H1 (cell line): ENCODE data around the gene SLC6A12. TPM values are rescaled to one million over a fixed set of nuclear protein-coding genes. Genes with fewer than 3 reads are reported as not detected.

Experiments
- CTCF ChIA-PET: fragments of 300-600 bp; sonication (Branson Sonifier 250); formaldehyde crosslinking; loops from one replicate; lab custom pipeline; 2021; ENCODE audit not compliant: partially characterized antibody; lab: Charles Lee
- POLR2A ChIA-PET: fragments of 300-600 bp; sonication (Branson Sonifier 250); formaldehyde crosslinking; loops from one replicate; lab custom pipeline; 2021; ENCODE audit warnings: inconsistent platforms; ENCODE audit not compliant: partially characterized antibody; lab: Charles Lee
- DNase-seq, 2 experiments: peaks; one replicate each; pipeline versions ENCODE4 v3.0.0 to v3.0.0-alpha.2; 2010 to 2022; ENCODE audit warnings: low spot score in 2 of 2, low read depth in 1 of 2, mixed read lengths in 1 of 2
- FAIRE-seq: peaks from 2 replicates; lab custom pipeline; 2011; peaks lifted over from hg19 to GRCh38; lab: Jason Lieb, UNC
- H2AFZ ChIP-seq: 2 replicates; pipeline ENCODE4 v1.8.1; 2012; ENCODE audit warnings: low read length, inconsistent platforms
- H2AK5ac ChIP-seq: 2 replicates; pipeline ENCODE4 v1.6.1; 2013; ENCODE audit warnings: low read depth, low read length
- H2BK120ac ChIP-seq: replicated peaks from 2 replicates; pipeline ENCODE3; 2013; ENCODE audit warnings: low read depth, low read length, inconsistent platforms
- H2BK12ac ChIP-seq: 2 replicates; pipeline ENCODE4 v1.6.1; 2013; ENCODE audit warnings: low read depth, low read length
- H2BK15ac ChIP-seq: 2 replicates; pipeline ENCODE4 v1.6.1; 2013; ENCODE audit warnings: low read length
- H2BK20ac ChIP-seq: 2 replicates; pipeline ENCODE4 v1.6.1; 2013; ENCODE audit warnings: low read length
- H2BK5ac ChIP-seq: 2 replicates; pipeline ENCODE4 v1.6.1; 2013; ENCODE audit warnings: low read depth, low read length
- H3K14ac ChIP-seq: 2 replicates; pipeline ENCODE4 v1.6.1; 2013; ENCODE audit warnings: inconsistent platforms; ENCODE audit not compliant: insufficient read length
- H3K18ac ChIP-seq: 2 replicates; pipeline ENCODE4 v1.6.1; 2013; ENCODE audit warnings: low read length; ENCODE audit errors: extremely low read depth
- H3K23ac ChIP-seq: 2 replicates; pipeline ENCODE4 v1.6.1; 2013; ENCODE audit warnings: inconsistent platforms; ENCODE audit not compliant: insufficient read length
- H3K23me2 ChIP-seq: 2 replicates; pipeline ENCODE4 v1.6.1; 2013; ENCODE audit warnings: low read depth, low read length
- H3K27ac ChIP-seq: 2 replicates; pipeline ENCODE4 v1.6.1; 2011; ENCODE audit warnings: low read depth, low read length, inconsistent platforms
- H3K27me3 ChIP-seq, 4 experiments: replicated peaks in 1 of 4; 1 replicate in 1 of 4; 2 replicates in 3 of 4; pipeline versions ENCODE4 v1.6.1 to v1.8.1; 2011 to 2013; ENCODE audit warnings: low read length in 3 of 4, mild to moderate bottlenecking in 3 of 4, inconsistent platforms in 2 of 4, mixed read lengths in 2 of 4, moderate library complexity in 1 of 4; ENCODE audit not compliant: control insufficient read depth in 3 of 4, insufficient read depth in 3 of 4; ENCODE audit errors: extremely low read depth in 1 of 4
- H3K36me3 ChIP-seq, 4 experiments: 2 replicates each; pipeline versions ENCODE4 v1.6.1 to v1.8.1; 2011 to 2013; ENCODE audit warnings: mild to moderate bottlenecking in 4 of 4, low read length in 3 of 4, moderate library complexity in 2 of 4, control low read depth in 1 of 4, inconsistent platforms in 1 of 4; ENCODE audit not compliant: insufficient read depth in 4 of 4, control insufficient read depth in 2 of 4
- H3K4ac ChIP-seq: replicated peaks from 2 replicates; pipeline ENCODE3; 2013; ENCODE audit warnings: low read length, low read depth, mixed read lengths, inconsistent platforms; ENCODE audit not compliant: insufficient read length
- H3K4me1 ChIP-seq, 4 experiments: replicated peaks in 1 of 4; 1 replicate in 1 of 4; 2 replicates in 3 of 4; pipeline versions ENCODE4 v1.6.1 to v1.8.1; 2011 to 2013; ENCODE audit warnings: low read length in 3 of 4, inconsistent platforms in 2 of 4, mixed read lengths in 1 of 4; ENCODE audit not compliant: insufficient read depth in 4 of 4, control insufficient read depth in 3 of 4
- H3K4me2 ChIP-seq, 2 experiments: 2 replicates each; pipeline versions ENCODE4 v1.6.1 to v1.8.1; 2011 to 2013; ENCODE audit warnings: low read depth in 2 of 2, low read length in 2 of 2, control low read depth in 1 of 2, inconsistent platforms in 1 of 2, mild to moderate bottlenecking in 1 of 2; ENCODE audit not compliant: insufficient read depth in 1 of 2
- H3K4me3 ChIP-seq, 4 experiments: fragments of 200-600, 300-600 bp in 1 of 4; sonication (generic), shearing (Covaris generic), sonication (Bioruptor Twin) in 1 of 4; 2 replicates each; pipeline versions ENCODE4 v1.5.1 to v1.8.1; 2011 to 2016; ENCODE audit warnings: low read length in 4 of 4, low read depth in 3 of 4, control low read depth in 2 of 4, inconsistent platforms in 2 of 4, mild to moderate bottlenecking in 2 of 4, mixed read lengths in 1 of 4, moderate library complexity in 1 of 4; ENCODE audit not compliant: insufficient read depth in 2 of 4; ENCODE audit errors: extremely low read depth in 1 of 4
- H3K56ac ChIP-seq: replicated peaks from 2 replicates; pipeline ENCODE3; 2013; ENCODE audit warnings: low read depth, mild to moderate bottlenecking, mixed read lengths, low read length, inconsistent platforms; ENCODE audit not compliant: insufficient read length
- H3K79me1 ChIP-seq: 2 replicates; pipeline ENCODE4 v1.6.1; 2013; ENCODE audit warnings: low read depth, low read length, control low read depth
- H3K79me2 ChIP-seq, 2 experiments: 2 replicates each; pipeline versions ENCODE4 v1.6.1 to v1.8.1; 2012 to 2013; ENCODE audit warnings: low read length in 2 of 2, mild to moderate bottlenecking in 2 of 2, inconsistent platforms in 1 of 2; ENCODE audit not compliant: insufficient read depth in 2 of 2, control insufficient read depth in 1 of 2
- H3K9ac ChIP-seq, 4 experiments: replicated peaks in 1 of 4; 1 replicate in 1 of 4; 2 replicates in 3 of 4; pipeline versions ENCODE4 v1.6.1 to v1.8.1; 2011 to 2013; ENCODE audit warnings: low read depth in 3 of 4, low read length in 3 of 4, control low read depth in 2 of 4, mild to moderate bottlenecking in 2 of 4, moderate library complexity in 2 of 4, inconsistent platforms in 1 of 4; ENCODE audit errors: extremely low read depth in 1 of 4
- H3K9me3 ChIP-seq, 2 experiments: 2 replicates each; pipeline versions ENCODE4 v1.6.1 to v1.8.1; 2012 to 2013; ENCODE audit warnings: mild to moderate bottlenecking in 2 of 2, moderate library complexity in 2 of 2, control low read depth in 1 of 2, inconsistent platforms in 1 of 2, low read depth in 1 of 2, low read length in 1 of 2, mixed read lengths in 1 of 2; ENCODE audit not compliant: insufficient read depth in 2 of 2
- H4K20me1 ChIP-seq, 2 experiments: replicated peaks in 1 of 2; 2 replicates each; pipeline versions ENCODE3 to v1.8.1; 2011 to 2013; ENCODE audit warnings: inconsistent platforms in 2 of 2, low read length in 2 of 2, mild to moderate bottlenecking in 1 of 2; ENCODE audit not compliant: insufficient read depth in 2 of 2, control insufficient read depth in 1 of 2
- H4K5ac ChIP-seq: 2 replicates; pipeline ENCODE4 v1.6.1; 2013; ENCODE audit warnings: low read length, low read depth, mixed read lengths, inconsistent platforms; ENCODE audit not compliant: insufficient read length
- H4K8ac ChIP-seq: 2 replicates; pipeline ENCODE4 v1.8.0; 2013; ENCODE audit warnings: mild to moderate bottlenecking, moderate library complexity, low read length, inconsistent platforms; ENCODE audit not compliant: insufficient read depth; ENCODE audit errors: extremely low read depth
- H4K91ac ChIP-seq: replicated peaks from 2 replicates; pipeline ENCODE3; 2013; ENCODE audit warnings: low read length, mixed read lengths, inconsistent platforms; ENCODE audit not compliant: insufficient read length
- BCL11A ChIP-seq, 2 experiments: IDR thresholded peaks; one replicate each; pipeline ENCODE4 v1.6.1; 2011; ENCODE audit warnings: low read depth in 2 of 2, low read length in 2 of 2, mild to moderate bottlenecking in 2 of 2
- BRCA1 ChIP-seq: IDR thresholded peaks from 2 replicates; pipeline ENCODE4 v1.6.1; 2012; ENCODE audit warnings: low read depth, low read length, improper control_type of control experiment
- CHD1 ChIP-seq: IDR thresholded peaks from 2 replicates; pipeline ENCODE4 v1.6.1; 2012; ENCODE audit warnings: low read depth, low read length, improper control_type of control experiment
- PHF8 ChIP-seq: fragments of 200-600 bp; sonication (generic); conservative IDR thresholded peaks from 2 replicates; pipeline ENCODE4 v1.7.1; 2012; ENCODE audit warnings: low read depth, mild to moderate bottlenecking, inconsistent platforms, low read length, moderate library complexity
- RAD21 ChIP-seq, 2 experiments: IDR thresholded peaks in 1 of 2; conservative IDR thresholded peaks in 1 of 2; 2 replicates each; pipeline ENCODE4 v1.6.1; 2011; ENCODE audit warnings: low read depth in 2 of 2, low read length in 2 of 2, improper control_type of control experiment in 1 of 2, inconsistent platforms in 1 of 2, mild to moderate bottlenecking in 1 of 2, moderate library complexity in 1 of 2
- SAP30 ChIP-seq: fragments of 300-600 bp; sonication (generic); IDR thresholded peaks from 2 replicates; pipeline ENCODE4 v1.7.1; 2012; ENCODE audit warnings: low read length, moderate library complexity, mild to moderate bottlenecking, inconsistent platforms; ENCODE audit not compliant: insufficient read depth, insufficient replicate concordance
- SIRT6 ChIP-seq: IDR thresholded peaks from one replicate; pipeline ENCODE4 v1.7.1; 2012; ENCODE audit warnings: low read length, inconsistent platforms
- SP2 ChIP-seq: IDR thresholded peaks from 2 replicates; pipeline ENCODE4 v1.6.1; 2012; ENCODE audit warnings: mild to moderate bottlenecking, low read length, inconsistent platforms
- SP4 ChIP-seq: IDR thresholded peaks from 2 replicates; pipeline ENCODE4 v1.6.1; 2012; ENCODE audit warnings: low read length, inconsistent platforms
- WGBS, 2 experiments: shearing (Covaris generic) in 1 of 2; methylation state at CpG; one replicate each; pipeline versions ENCODE4 v1.1.6 to v1.1.7; 2013 to 2015; ENCODE audit warnings: low lambda C conversion rate in 2 of 2, mixed read lengths in 2 of 2, inconsistent platforms in 1 of 2, low coverage in 1 of 2, missing lambda C conversion rate in 1 of 2; ENCODE audit not compliant: insufficient replicate concordance in 2 of 2, insufficient coverage in 1 of 2, insufficient read length in 1 of 2; ENCODE audit errors: extremely low coverage in 1 of 2, missing lambda C conversion rate in 1 of 2; 5-methylcytosine and 5-hydroxymethylcytosine counted together
- polyA plus RNA-seq, 7 experiments: library from polyadenylated mRNA; depleted of rRNA in 3 of 7; stranded (reverse) in 5 of 7; unstranded in 2 of 7; fragments of >200 nt in 5 of 7; fragments of 200-250 nt in 2 of 7; gene quantifications; 1 replicate in 5 of 7; 2 replicates in 1 of 7; 4 replicates in 1 of 7; pipeline versions ENCODE4 v1.2.1 to v1.2.3, GENCODE V29; 2011 to 2013; ENCODE audit warnings: missing spikeins in 2 of 7, mixed read lengths in 2 of 7
- total RNA-seq: library from RNA; stranded (reverse); fragmentation: NEBNext Ultra II Directional; extraction: Animal tissue kit (Norgen Biotek cat#: 25700); gene quantifications from 2 replicates; pipeline ENCODE4 v1.2.1, GENCODE V29; 2021

SLC6A12 gene
- total and polyA plus RNA-seq, 2 of the 8 experiments (the other 6 are each of a cell fraction or from before 2014, with no cell fraction given), result 0.70 to 1.1 TPM

DNA sequence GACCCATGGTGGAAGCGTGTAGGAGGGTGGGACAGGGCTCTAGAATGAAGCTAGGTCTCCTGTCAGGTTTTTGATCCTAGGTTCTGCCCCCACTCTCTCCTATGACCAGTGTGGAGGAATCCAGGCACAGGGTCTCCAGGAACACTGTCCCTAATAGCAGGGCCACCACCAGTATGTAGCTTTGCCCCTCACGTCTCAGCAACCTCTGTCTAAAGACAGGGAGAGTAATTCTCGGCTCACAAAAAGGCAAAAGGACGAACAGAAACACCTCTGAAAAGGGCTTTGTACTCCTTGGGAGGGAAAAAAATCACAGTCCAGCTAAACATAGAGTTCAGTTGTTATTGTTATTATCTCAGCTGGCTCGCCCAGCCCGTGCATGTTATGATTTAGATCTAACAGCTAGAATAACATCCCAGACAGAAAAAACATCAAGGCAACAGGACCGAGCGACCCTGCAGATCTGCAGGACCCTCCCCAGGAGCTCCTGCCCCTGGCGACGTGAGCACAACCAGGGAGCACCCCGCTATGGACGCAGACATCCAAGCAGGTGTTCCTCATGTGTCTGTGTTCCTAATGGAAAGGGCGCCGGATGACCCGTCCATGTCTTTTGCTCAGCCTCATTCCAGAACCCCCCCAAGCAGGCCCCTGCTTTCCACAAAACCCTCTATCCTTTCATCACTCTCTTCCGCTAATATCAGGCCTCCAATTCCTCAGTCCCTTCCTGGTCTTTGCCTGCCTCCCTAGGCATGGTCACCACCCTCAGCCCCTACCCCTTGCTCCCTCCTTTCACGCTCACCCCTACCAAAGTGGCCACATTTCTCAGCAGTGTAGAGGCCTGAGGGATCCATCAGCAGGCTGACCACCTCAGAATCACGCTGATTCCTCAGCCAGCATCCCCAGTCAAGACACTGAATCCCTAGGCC, 14.2 kb upstream of the SLC6A12 start:
- Histone ChIP-seq H3K4ac (no peak overlapping the region), H3K23me2 (no peaks in the 10 kb centered on the region), H2BK120ac (no peak overlapping the region), H3K18ac (no peak overlapping the region), H2AFZ (no peak overlapping the region), H2BK12ac (no peak overlapping the region), H3K9me3 (no peaks in the 10 kb centered on the region), H3K27me3 (peaks cover 0 to 2% (median 0%) of the 10 kb centered on the region in 4 experiments; a peak in 3 of 7 replicates), H3K23ac (no peak overlapping the region), H3K4me1 (peaks cover 0 to 12% (median 5%) of the 10 kb centered on the region in 4 experiments; a peak in 5 of 7 replicates), H3K79me2 (no peaks in the 10 kb centered on the region), H3K4me2 (no peak overlapping the region), H4K8ac (no peak overlapping the region), H3K56ac (no peak overlapping the region), H3K4me3 (no peak overlapping the region), H3K14ac (no peak overlapping the region), H3K9ac (no peak overlapping the region), H3K36me3 (no peaks in the 10 kb centered on the region), H3K27ac (no peak overlapping the region), H4K5ac (no peak overlapping the region), H2AK5ac (no peak overlapping the region), H2BK20ac (no peak overlapping the region), H3K79me1 (no peaks in the 10 kb centered on the region), H2BK5ac (no peak overlapping the region), H4K91ac (no peak overlapping the region), H4K20me1 (no peaks in the 10 kb centered on the region), H2BK15ac (no peak overlapping the region)
- ChIA-PET POLR2A (interaction anchor here (1.2 kb wide), 1 partner anchor 27 kb away, joined by 3 read pairs; no protein-coding TSS in a partner anchor), CTCF (interaction anchor here (1.3 to 8.6 kb wide), 2 partner anchors 8 to 76 kb away, joined by 3 to 101 read pairs; no protein-coding TSS in a partner anchor)
- FAIRE-seq, result no peak
- WGBS, 2 experiments, result 87% methylated on average over 18 of the region's 18 CpGs; no CpG with 5 or more reads in 1 of the 2 experiments
- peak in 1 of 2 experiments; percentile 16 for DNase-seq
- TF ChIP-seq PHF8 (no peak), SIRT6 (no peak), SAP30 (no peak), SP4 (no peak), CHD1 (no peak), BCL11A (IDR thresholded peaks at IDR 0.05; ENCODE audit: low read depth in 2 of 2, low read length in 2 of 2) (no peak), BRCA1 (no peak), SP2 (no peak), RAD21 (IDR thresholded peaks at IDR 0.05 in 1 of 2, conservative IDR thresholded peaks at IDR 0.05 in 1 of 2; ENCODE audit: low read depth in 2 of 2, low read length in 2 of 2) (no peak)
